ENCODE data around the gene ODF4.

DNA sequence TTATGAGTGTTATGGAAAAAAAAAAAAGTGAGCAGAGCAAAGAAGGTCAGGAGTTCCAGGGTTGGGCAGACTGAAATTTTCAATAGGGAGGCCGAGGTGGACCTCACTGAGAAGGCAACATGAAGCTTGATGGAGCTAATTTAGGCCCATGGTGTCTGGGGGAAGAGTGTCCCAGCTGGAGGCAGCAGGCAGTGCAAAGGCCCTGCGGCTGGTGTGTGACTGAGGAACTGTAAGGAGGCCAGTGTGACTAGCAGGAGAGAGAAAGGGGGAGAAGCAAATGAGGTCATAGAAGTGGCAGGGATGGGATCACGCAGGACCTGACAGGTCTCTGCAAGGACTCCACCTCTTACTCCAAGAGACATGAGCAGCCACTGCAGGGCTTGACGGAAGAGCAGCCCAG, 19.4 kb upstream of the ODF4 start:
- TF ChIP-seq GABPA (IDR thresholded peaks at IDR 0.05 in 1 of 2, conservative IDR thresholded peaks at IDR 0.05 in 1 of 2) (no peak), YY1 (IDR thresholded peaks at IDR 0.05) (no peak), TAF1 (conservative IDR thresholded peaks at IDR 0.05) (no peak), ZBTB33 (IDR thresholded peaks at IDR 0.05) (no peak), NR2F2 (IDR thresholded peaks at IDR 0.05) (no peak), HNF4G (IDR thresholded peaks at IDR 0.05) (no peak)
- TF ChIP-seq, protein P1, sequence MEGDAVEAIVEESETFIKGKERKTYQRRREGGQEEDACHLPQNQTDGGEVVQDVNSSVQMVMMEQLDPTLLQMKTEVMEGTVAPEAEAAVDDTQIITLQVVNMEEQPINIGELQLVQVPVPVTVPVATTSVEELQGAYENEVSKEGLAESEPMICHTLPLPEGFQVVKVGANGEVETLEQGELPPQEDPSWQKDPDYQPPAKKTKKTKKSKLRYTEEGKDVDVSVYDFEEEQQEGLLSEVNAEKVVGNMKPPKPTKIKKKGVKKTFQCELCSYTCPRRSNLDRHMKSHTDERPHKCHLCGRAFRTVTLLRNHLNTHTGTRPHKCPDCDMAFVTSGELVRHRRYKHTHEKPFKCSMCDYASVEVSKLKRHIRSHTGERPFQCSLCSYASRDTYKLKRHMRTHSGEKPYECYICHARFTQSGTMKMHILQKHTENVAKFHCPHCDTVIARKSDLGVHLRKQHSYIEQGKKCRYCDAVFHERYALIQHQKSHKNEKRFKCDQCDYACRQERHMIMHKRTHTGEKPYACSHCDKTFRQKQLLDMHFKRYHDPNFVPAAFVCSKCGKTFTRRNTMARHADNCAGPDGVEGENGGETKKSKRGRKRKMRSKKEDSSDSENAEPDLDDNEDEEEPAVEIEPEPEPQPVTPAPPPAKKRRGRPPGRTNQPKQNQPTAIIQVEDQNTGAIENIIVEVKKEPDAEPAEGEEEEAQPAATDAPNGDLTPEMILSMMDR (IDR thresholded peaks at IDR 0.05; ENCODE audit: low read depth, low read length, missing input control), result no peak
- TF ChIP-seq, protein P2, sequence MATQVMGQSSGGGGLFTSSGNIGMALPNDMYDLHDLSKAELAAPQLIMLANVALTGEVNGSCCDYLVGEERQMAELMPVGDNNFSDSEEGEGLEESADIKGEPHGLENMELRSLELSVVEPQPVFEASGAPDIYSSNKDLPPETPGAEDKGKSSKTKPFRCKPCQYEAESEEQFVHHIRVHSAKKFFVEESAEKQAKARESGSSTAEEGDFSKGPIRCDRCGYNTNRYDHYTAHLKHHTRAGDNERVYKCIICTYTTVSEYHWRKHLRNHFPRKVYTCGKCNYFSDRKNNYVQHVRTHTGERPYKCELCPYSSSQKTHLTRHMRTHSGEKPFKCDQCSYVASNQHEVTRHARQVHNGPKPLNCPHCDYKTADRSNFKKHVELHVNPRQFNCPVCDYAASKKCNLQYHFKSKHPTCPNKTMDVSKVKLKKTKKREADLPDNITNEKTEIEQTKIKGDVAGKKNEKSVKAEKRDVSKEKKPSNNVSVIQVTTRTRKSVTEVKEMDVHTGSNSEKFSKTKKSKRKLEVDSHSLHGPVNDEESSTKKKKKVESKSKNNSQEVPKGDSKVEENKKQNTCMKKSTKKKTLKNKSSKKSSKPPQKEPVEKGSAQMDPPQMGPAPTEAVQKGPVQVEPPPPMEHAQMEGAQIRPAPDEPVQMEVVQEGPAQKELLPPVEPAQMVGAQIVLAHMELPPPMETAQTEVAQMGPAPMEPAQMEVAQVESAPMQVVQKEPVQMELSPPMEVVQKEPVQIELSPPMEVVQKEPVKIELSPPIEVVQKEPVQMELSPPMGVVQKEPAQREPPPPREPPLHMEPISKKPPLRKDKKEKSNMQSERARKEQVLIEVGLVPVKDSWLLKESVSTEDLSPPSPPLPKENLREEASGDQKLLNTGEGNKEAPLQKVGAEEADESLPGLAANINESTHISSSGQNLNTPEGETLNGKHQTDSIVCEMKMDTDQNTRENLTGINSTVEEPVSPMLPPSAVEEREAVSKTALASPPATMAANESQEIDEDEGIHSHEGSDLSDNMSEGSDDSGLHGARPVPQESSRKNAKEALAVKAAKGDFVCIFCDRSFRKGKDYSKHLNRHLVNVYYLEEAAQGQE (IDR thresholded peaks at IDR 0.05), result no peak

All from liver (tissue), 3 donors.